H1 (cell line): ENCODE results near the gene TRIM65. TPM values are rescaled to one million over a fixed set of nuclear protein-coding genes. Genes with fewer than 3 reads are reported as not detected.
A peak's percentile ranks its signal among the peaks of the same experiment; 100 is the strongest.

Source experiments
- CTCF ChIA-PET: fragments of 300-600 bp; sonication (Branson Sonifier 250); formaldehyde crosslinking; loops from one replicate; lab custom pipeline; 2021; ENCODE audit not compliant: partially characterized antibody; lab: Charles Lee
- POLR2A ChIA-PET: fragments of 300-600 bp; sonication (Branson Sonifier 250); formaldehyde crosslinking; loops from one replicate; lab custom pipeline; 2021; ENCODE audit warnings: inconsistent platforms; ENCODE audit not compliant: partially characterized antibody; lab: Charles Lee
- DNase-seq, 2 experiments: peaks; one replicate each; pipeline versions ENCODE4 v3.0.0 to v3.0.0-alpha.2; 2010 to 2022; ENCODE audit warnings: low spot score in 2 of 2, low read depth in 1 of 2, mixed read lengths in 1 of 2
- FAIRE-seq: peaks from 2 replicates; lab custom pipeline; 2011; peaks lifted over from hg19 to GRCh38; lab: Jason Lieb, UNC
- H2AFZ ChIP-seq: 2 replicates; pipeline ENCODE4 v1.8.1; 2012; ENCODE audit warnings: low read length, inconsistent platforms
- H2AK5ac ChIP-seq: 2 replicates; pipeline ENCODE4 v1.6.1; 2013; ENCODE audit warnings: low read depth, low read length
- H2BK120ac ChIP-seq: replicated peaks from 2 replicates; pipeline ENCODE3; 2013; ENCODE audit warnings: low read depth, low read length, inconsistent platforms
- H2BK12ac ChIP-seq: 2 replicates; pipeline ENCODE4 v1.6.1; 2013; ENCODE audit warnings: low read depth, low read length
- H2BK15ac ChIP-seq: 2 replicates; pipeline ENCODE4 v1.6.1; 2013; ENCODE audit warnings: low read length
- H2BK20ac ChIP-seq: 2 replicates; pipeline ENCODE4 v1.6.1; 2013; ENCODE audit warnings: low read length
- H2BK5ac ChIP-seq: 2 replicates; pipeline ENCODE4 v1.6.1; 2013; ENCODE audit warnings: low read depth, low read length
- H3K14ac ChIP-seq: 2 replicates; pipeline ENCODE4 v1.6.1; 2013; ENCODE audit warnings: inconsistent platforms; ENCODE audit not compliant: insufficient read length
- H3K18ac ChIP-seq: 2 replicates; pipeline ENCODE4 v1.6.1; 2013; ENCODE audit warnings: low read length; ENCODE audit errors: extremely low read depth
- H3K23ac ChIP-seq: 2 replicates; pipeline ENCODE4 v1.6.1; 2013; ENCODE audit warnings: inconsistent platforms; ENCODE audit not compliant: insufficient read length
- H3K23me2 ChIP-seq: 2 replicates; pipeline ENCODE4 v1.6.1; 2013; ENCODE audit warnings: low read depth, low read length
- H3K27ac ChIP-seq: 2 replicates; pipeline ENCODE4 v1.6.1; 2011; ENCODE audit warnings: low read depth, low read length, inconsistent platforms
- H3K27me3 ChIP-seq, 4 experiments: replicated peaks in 1 of 4; 1 replicate in 1 of 4; 2 replicates in 3 of 4; pipeline versions ENCODE4 v1.6.1 to v1.8.1; 2011 to 2013; ENCODE audit warnings: low read length in 3 of 4, mild to moderate bottlenecking in 3 of 4, inconsistent platforms in 2 of 4, mixed read lengths in 2 of 4, moderate library complexity in 1 of 4; ENCODE audit not compliant: control insufficient read depth in 3 of 4, insufficient read depth in 3 of 4; ENCODE audit errors: extremely low read depth in 1 of 4
- H3K36me3 ChIP-seq, 4 experiments: 2 replicates each; pipeline versions ENCODE4 v1.6.1 to v1.8.1; 2011 to 2013; ENCODE audit warnings: mild to moderate bottlenecking in 4 of 4, low read length in 3 of 4, moderate library complexity in 2 of 4, control low read depth in 1 of 4, inconsistent platforms in 1 of 4; ENCODE audit not compliant: insufficient read depth in 4 of 4, control insufficient read depth in 2 of 4
- H3K4ac ChIP-seq: replicated peaks from 2 replicates; pipeline ENCODE3; 2013; ENCODE audit warnings: low read length, low read depth, mixed read lengths, inconsistent platforms; ENCODE audit not compliant: insufficient read length
- H3K4me1 ChIP-seq, 4 experiments: replicated peaks in 1 of 4; 1 replicate in 1 of 4; 2 replicates in 3 of 4; pipeline versions ENCODE4 v1.6.1 to v1.8.1; 2011 to 2013; ENCODE audit warnings: low read length in 3 of 4, inconsistent platforms in 2 of 4, mixed read lengths in 1 of 4; ENCODE audit not compliant: insufficient read depth in 4 of 4, control insufficient read depth in 3 of 4
- H3K4me2 ChIP-seq, 2 experiments: 2 replicates each; pipeline versions ENCODE4 v1.6.1 to v1.8.1; 2011 to 2013; ENCODE audit warnings: low read depth in 2 of 2, low read length in 2 of 2, control low read depth in 1 of 2, inconsistent platforms in 1 of 2, mild to moderate bottlenecking in 1 of 2; ENCODE audit not compliant: insufficient read depth in 1 of 2
- H3K4me3 ChIP-seq, 4 experiments: fragments of 200-600, 300-600 bp in 1 of 4; sonication (generic), shearing (Covaris generic), sonication (Bioruptor Twin) in 1 of 4; 2 replicates each; pipeline versions ENCODE4 v1.5.1 to v1.8.1; 2011 to 2016; ENCODE audit warnings: low read length in 4 of 4, low read depth in 3 of 4, control low read depth in 2 of 4, inconsistent platforms in 2 of 4, mild to moderate bottlenecking in 2 of 4, mixed read lengths in 1 of 4, moderate library complexity in 1 of 4; ENCODE audit not compliant: insufficient read depth in 2 of 4; ENCODE audit errors: extremely low read depth in 1 of 4
- H3K56ac ChIP-seq: replicated peaks from 2 replicates; pipeline ENCODE3; 2013; ENCODE audit warnings: low read depth, mild to moderate bottlenecking, mixed read lengths, low read length, inconsistent platforms; ENCODE audit not compliant: insufficient read length
- H3K79me1 ChIP-seq: 2 replicates; pipeline ENCODE4 v1.6.1; 2013; ENCODE audit warnings: low read depth, low read length, control low read depth
- H3K79me2 ChIP-seq, 2 experiments: 2 replicates each; pipeline versions ENCODE4 v1.6.1 to v1.8.1; 2012 to 2013; ENCODE audit warnings: low read length in 2 of 2, mild to moderate bottlenecking in 2 of 2, inconsistent platforms in 1 of 2; ENCODE audit not compliant: insufficient read depth in 2 of 2, control insufficient read depth in 1 of 2
- H3K9ac ChIP-seq, 4 experiments: replicated peaks in 1 of 4; 1 replicate in 1 of 4; 2 replicates in 3 of 4; pipeline versions ENCODE4 v1.6.1 to v1.8.1; 2011 to 2013; ENCODE audit warnings: low read depth in 3 of 4, low read length in 3 of 4, control low read depth in 2 of 4, mild to moderate bottlenecking in 2 of 4, moderate library complexity in 2 of 4, inconsistent platforms in 1 of 4; ENCODE audit errors: extremely low read depth in 1 of 4
- H3K9me3 ChIP-seq, 2 experiments: 2 replicates each; pipeline versions ENCODE4 v1.6.1 to v1.8.1; 2012 to 2013; ENCODE audit warnings: mild to moderate bottlenecking in 2 of 2, moderate library complexity in 2 of 2, control low read depth in 1 of 2, inconsistent platforms in 1 of 2, low read depth in 1 of 2, low read length in 1 of 2, mixed read lengths in 1 of 2; ENCODE audit not compliant: insufficient read depth in 2 of 2
- H4K20me1 ChIP-seq, 2 experiments: replicated peaks in 1 of 2; 2 replicates each; pipeline versions ENCODE3 to v1.8.1; 2011 to 2013; ENCODE audit warnings: inconsistent platforms in 2 of 2, low read length in 2 of 2, mild to moderate bottlenecking in 1 of 2; ENCODE audit not compliant: insufficient read depth in 2 of 2, control insufficient read depth in 1 of 2
- H4K5ac ChIP-seq: 2 replicates; pipeline ENCODE4 v1.6.1; 2013; ENCODE audit warnings: low read length, low read depth, mixed read lengths, inconsistent platforms; ENCODE audit not compliant: insufficient read length
- H4K8ac ChIP-seq: 2 replicates; pipeline ENCODE4 v1.8.0; 2013; ENCODE audit warnings: mild to moderate bottlenecking, moderate library complexity, low read length, inconsistent platforms; ENCODE audit not compliant: insufficient read depth; ENCODE audit errors: extremely low read depth
- H4K91ac ChIP-seq: replicated peaks from 2 replicates; pipeline ENCODE3; 2013; ENCODE audit warnings: low read length, mixed read lengths, inconsistent platforms; ENCODE audit not compliant: insufficient read length
- CEBPB ChIP-seq: IDR thresholded peaks from 2 replicates; pipeline ENCODE4 v1.6.1; 2012; ENCODE audit warnings: low read depth, low read length
- CHD1 ChIP-seq: IDR thresholded peaks from 2 replicates; pipeline ENCODE4 v1.6.1; 2012; ENCODE audit warnings: low read depth, low read length, improper control_type of control experiment
- GABPA ChIP-seq: IDR thresholded peaks from 2 replicates; pipeline ENCODE4 v1.6.1; 2011; ENCODE audit warnings: mild to moderate bottlenecking, low read length, moderate library complexity, borderline replicate concordance; ENCODE audit not compliant: insufficient read depth
- HDAC2 ChIP-seq, 2 experiments: fragments of 300-600 bp in 1 of 2; sonication (generic) in 1 of 2; IDR thresholded peaks; 2 replicates each; pipeline ENCODE4 v1.6.1; 2011 to 2012; ENCODE audit warnings: low read depth in 2 of 2, low read length in 2 of 2, mild to moderate bottlenecking in 2 of 2, moderate library complexity in 2 of 2, borderline replicate concordance in 1 of 2, inconsistent platforms in 1 of 2
- HDAC6 ChIP-seq: IDR thresholded peaks from one replicate; pipeline ENCODE4 v1.7.1; 2012; ENCODE audit warnings: low read depth, mild to moderate bottlenecking, inconsistent platforms, low read length, moderate library complexity
- RXRA ChIP-seq: IDR thresholded peaks from 2 replicates; pipeline ENCODE4 v1.6.1; 2011; ENCODE audit warnings: low read depth, mild to moderate bottlenecking, low read length, moderate library complexity; ENCODE audit not compliant: insufficient read depth
- SIN3A ChIP-seq, 2 experiments: IDR thresholded peaks in 1 of 2; conservative IDR thresholded peaks in 1 of 2; 2 replicates each; pipeline ENCODE4 v1.6.1; 2011 to 2012; ENCODE audit warnings: low read length in 2 of 2, improper control_type of control experiment in 1 of 2, low read depth in 1 of 2, mild to moderate bottlenecking in 1 of 2
- SIRT6 ChIP-seq: IDR thresholded peaks from one replicate; pipeline ENCODE4 v1.7.1; 2012; ENCODE audit warnings: low read length, inconsistent platforms
- SP4 ChIP-seq: IDR thresholded peaks from 2 replicates; pipeline ENCODE4 v1.6.1; 2012; ENCODE audit warnings: low read length, inconsistent platforms
- WGBS, 2 experiments: shearing (Covaris generic) in 1 of 2; methylation state at CpG; one replicate each; pipeline versions ENCODE4 v1.1.6 to v1.1.7; 2013 to 2015; ENCODE audit warnings: low lambda C conversion rate in 2 of 2, mixed read lengths in 2 of 2, inconsistent platforms in 1 of 2, low coverage in 1 of 2, missing lambda C conversion rate in 1 of 2; ENCODE audit not compliant: insufficient replicate concordance in 2 of 2, insufficient coverage in 1 of 2, insufficient read length in 1 of 2; ENCODE audit errors: extremely low coverage in 1 of 2, missing lambda C conversion rate in 1 of 2; 5-methylcytosine and 5-hydroxymethylcytosine counted together
- polyA plus RNA-seq, 7 experiments: library from polyadenylated mRNA; depleted of rRNA in 3 of 7; stranded (reverse) in 5 of 7; unstranded in 2 of 7; fragments of >200 nt in 5 of 7; fragments of 200-250 nt in 2 of 7; gene quantifications; 1 replicate in 5 of 7; 2 replicates in 1 of 7; 4 replicates in 1 of 7; pipeline versions ENCODE4 v1.2.1 to v1.2.3, GENCODE V29; 2011 to 2013; ENCODE audit warnings: missing spikeins in 2 of 7, mixed read lengths in 2 of 7
- total RNA-seq: library from RNA; stranded (reverse); fragmentation: NEBNext Ultra II Directional; extraction: Animal tissue kit (Norgen Biotek cat#: 25700); gene quantifications from 2 replicates; pipeline ENCODE4 v1.2.1, GENCODE V29; 2021

The TRIM65 gene
- total and polyA plus RNA-seq, 2 of the 8 experiments (the other 6 are each of a cell fraction or from before 2014, with no cell fraction given) = 21.2 to 48.6 TPM

DNA sequence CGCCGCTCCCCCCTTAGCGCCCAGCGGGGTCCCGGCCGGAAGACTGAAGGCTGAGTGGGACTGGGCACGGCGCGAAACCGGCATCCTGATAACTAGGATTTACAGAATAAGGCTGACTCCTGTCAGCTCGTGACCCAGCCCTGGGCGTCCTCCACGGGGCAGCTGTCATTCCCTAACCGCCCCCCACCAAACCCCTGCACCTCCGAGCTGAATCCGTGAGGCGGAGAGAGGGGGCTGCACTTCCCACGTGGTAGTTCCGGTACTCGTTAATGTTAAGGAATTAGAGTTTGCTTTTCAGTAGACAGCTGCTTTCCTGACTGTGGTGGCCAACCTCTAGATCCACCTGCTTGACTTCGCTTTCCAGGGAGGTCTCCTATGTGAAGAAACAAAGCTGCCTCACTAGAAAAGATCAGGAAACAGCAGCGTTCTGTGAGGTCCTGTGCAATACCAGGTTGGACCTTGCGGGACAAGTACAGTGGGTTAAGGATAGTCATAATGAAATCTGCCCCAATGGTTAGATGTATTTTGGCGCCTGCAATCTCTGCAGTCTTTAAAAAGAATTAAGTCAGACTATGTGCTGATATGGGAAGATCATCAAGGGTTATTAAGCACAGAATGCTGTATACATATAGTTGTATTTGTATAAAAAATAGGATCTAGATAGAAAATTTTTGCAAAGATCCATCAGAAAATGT is 40.5 kb downstream of the TRIM65 start:
- no peaks in the 10 kb centered on the region for H4K20me1 ChIP-seq
- H2BK12ac ChIP-seq = no peak overlapping the region
- peaks cover 0 to 7% (median 2%) of the 10 kb centered on the region in 4 experiments; a peak in 4 of 7 replicates for H3K4me1 ChIP-seq
- H3K79me1 ChIP-seq = peaks cover 10% of the 10 kb centered on the region; the same call in 1 of the 2 replicates
- H2BK120ac ChIP-seq = no peak overlapping the region
- H4K91ac ChIP-seq = peak overlapping the region; percentile 54
- peak overlapping the region; percentile 92 for H2BK5ac ChIP-seq
- H3K27me3 ChIP-seq = no peaks in the 10 kb centered on the region
- no peaks in the 10 kb centered on the region for H3K9me3 ChIP-seq
- H3K23me2 ChIP-seq = peaks cover 6% of the 10 kb centered on the region
- H3K56ac ChIP-seq = no peak overlapping the region
- no peak overlapping the region for H2AK5ac ChIP-seq
- H3K14ac ChIP-seq = no peak overlapping the region
- H2BK20ac ChIP-seq = no peak overlapping the region
- H3K4me2 ChIP-seq = peak overlapping the region; percentile 82 to 87
- no peak for FAIRE-seq
- peaks cover under 1 to 4% (median 3%) of the 10 kb centered on the region in 4 experiments; a peak in 6 of 8 replicates for H3K36me3 ChIP-seq
- H3K9ac ChIP-seq = peak overlapping the region; percentile 52 to 92 (median 66)
- H3K27ac ChIP-seq = peak overlapping the region; percentile 93; the same call in 1 of the 2 replicates
- peak overlapping the region; percentile 0 for H3K4ac ChIP-seq
- DNase-seq = no peak
- CTCF ChIA-PET = interaction anchor here (0.7 to 27.2 kb wide), 13 partner anchors 9 to 154 kb away, joined by 3 to 563 read pairs (median 5); partner anchors contain the start of genes MRPL38 and UNC13D
- no peak overlapping the region for H2BK15ac ChIP-seq
- POLR2A ChIA-PET = interaction anchor here (0.8 to 4.7 kb wide), 11 partner anchors 10 to 76 kb away, joined by 3 to 28 read pairs (median 11); partner anchors contain the start of genes TRIM47 and TRIM65
- peak overlapping the region; percentile 78 for H2AFZ ChIP-seq
- no peak overlapping the region for H3K23ac ChIP-seq
- H4K5ac ChIP-seq = peak overlapping the region; percentile 0
- peak overlapping the region; percentile 96 for H4K8ac ChIP-seq
- 3% methylated on average over 24 of the region's 24 CpGs; no CpG with 5 or more reads in 1 of the 2 experiments for WGBS, 2 experiments
- H3K18ac ChIP-seq = no peak overlapping the region; the same call in 1 of the 2 replicates
- H3K4me3 ChIP-seq = peak overlapping the region; percentile 81 to 95 (median 91)
- H3K79me2 ChIP-seq = peaks cover 3 to 9% of the 10 kb centered on the region in 2 experiments; a peak in 3 of 4 replicates
- TF ChIP-seq SIRT6 = no peak
- no peak for TF ChIP-seq CEBPB
- TF ChIP-seq CHD1 = no peak
- no peak for TF ChIP-seq RXRA
- no peak for TF ChIP-seq HDAC6
- TF ChIP-seq GABPA = no peak
- TF ChIP-seq SIN3A (conservative IDR thresholded peaks at IDR 0.05 in 1 of 2, IDR thresholded peaks at IDR 0.05 in 1 of 2; ENCODE audit: low read depth in 1 of 2, low read length in 2 of 2) = peak; percentile 54 to 55; a peak in 1 of 4 replicates
- TF ChIP-seq SP4 = no peak
- TF ChIP-seq HDAC2 (IDR thresholded peaks at IDR 0.05; ENCODE audit: borderline replicate concordance in 1 of 2, low read depth in 2 of 2, low read length in 2 of 2) = peak; percentile 6 to 98; a peak in 1 of 4 replicates
